WTC11 (cell line): Measurements from ENCODE around the gene LDB3. TPM values are rescaled to one million over a fixed set of nuclear protein-coding genes. Genes with fewer than 3 reads are reported as not detected.

Experiments
- ATAC-seq: fragments of 200-7000 bp; cut with Tn5 transposase; 2 replicates; pipeline ENCODE4 v1.10.0; 2021; ENCODE audit warnings: mild to moderate bottlenecking, moderate library complexity
- CTCF ChIA-PET: fragments of 300-600 bp; sonication (Branson Sonifier 250); formaldehyde crosslinking; loops from one replicate; lab custom pipeline; 2021; ENCODE audit warnings: antibody characterized with exemption; lab: Charles Lee
- POLR2A ChIA-PET: fragments of 350-600 bp; sonication (Branson Sonifier 250); formaldehyde crosslinking; loops from one replicate; lab custom pipeline; 2021; ENCODE audit warnings: antibody characterized with exemption; lab: Charles Lee
- DNase-seq: peaks from one replicate; pipeline ENCODE4 v3.0.0; 2021; ENCODE audit warnings: low spot score
- H3K27ac Mint-ChIP-seq: 2 replicates; pipeline ENCODE4 v1.8.0; 2021; ENCODE audit warnings: mixed read lengths
- H3K27me3 Mint-ChIP-seq: 2 replicates; pipeline ENCODE4 v1.8.0; 2021; ENCODE audit warnings: low read depth, mild to moderate bottlenecking, moderate library complexity, mixed read lengths
- H3K36me3 Mint-ChIP-seq: 2 replicates; pipeline ENCODE4 v1.8.0; 2021; ENCODE audit warnings: mixed read lengths
- H3K4me1 Mint-ChIP-seq: 2 replicates; pipeline ENCODE4 v1.8.0; 2022; ENCODE audit warnings: mixed read lengths
- H3K4me3 Mint-ChIP-seq: 2 replicates; pipeline ENCODE4 v1.8.0; 2021; ENCODE audit warnings: mild to moderate bottlenecking, moderate library complexity, mixed read lengths
- H3K9me3 Mint-ChIP-seq: 2 replicates; pipeline ENCODE4 v1.8.0; 2021; ENCODE audit warnings: mixed read lengths
- ATF2 ChIP-seq: sonication (generic); formaldehyde crosslinking; IDR thresholded peaks from 2 replicates; pipeline ENCODE4 v1.8.1; 2022; ENCODE audit warnings: low read depth, missing genetic modification reagents, borderline replicate concordance
- CREB1 ChIP-seq: sonication (generic); formaldehyde crosslinking; IDR thresholded peaks from 2 replicates; pipeline ENCODE4 v1.8.0; 2023; ENCODE audit warnings: mild to moderate bottlenecking, missing genetic modification reagents
- CREM ChIP-seq: sonication (generic); formaldehyde crosslinking; IDR thresholded peaks from 2 replicates; pipeline ENCODE4 v1.8.1; 2022; ENCODE audit warnings: mild to moderate bottlenecking, missing genetic modification reagents, moderate library complexity
- ELF4 ChIP-seq: sonication (generic); formaldehyde crosslinking; IDR thresholded peaks from 2 replicates; pipeline ENCODE4 v1.8.1; 2022; ENCODE audit warnings: low read depth, mild to moderate bottlenecking, moderate library complexity, missing genetic modification reagents
- NFE2L1 ChIP-seq: sonication (generic); formaldehyde crosslinking; IDR thresholded peaks from 2 replicates; pipeline ENCODE4 v1.8.1; 2023; ENCODE audit warnings: missing genetic modification reagents
- RELA ChIP-seq: sonication (generic); formaldehyde crosslinking; IDR thresholded peaks from 2 replicates; pipeline ENCODE4 v1.8.1; 2022; ENCODE audit warnings: missing genetic modification reagents, mild to moderate bottlenecking, borderline replicate concordance
- SMAD3 ChIP-seq: sonication (generic); formaldehyde crosslinking; IDR thresholded peaks from 2 replicates; pipeline ENCODE4 v1.8.0; 2022; ENCODE audit warnings: missing genetic modification reagents, mild to moderate bottlenecking, borderline replicate concordance
- USF2 ChIP-seq: sonication (generic); formaldehyde crosslinking; IDR thresholded peaks from 2 replicates; pipeline ENCODE4 v1.8.1; 2023; ENCODE audit warnings: mild to moderate bottlenecking, missing genetic modification reagents, moderate library complexity
- ZBTB43 ChIP-seq: sonication (generic); formaldehyde crosslinking; IDR thresholded peaks from 2 replicates; pipeline ENCODE4 v1.8.1; 2023; ENCODE audit warnings: mild to moderate bottlenecking, missing genetic modification reagents
- ZNF121 ChIP-seq: sonication (generic); formaldehyde crosslinking; IDR thresholded peaks from 2 replicates; pipeline ENCODE4 v1.8.0; 2023; ENCODE audit warnings: missing genetic modification reagents
- ZNF317 ChIP-seq: sonication (generic); formaldehyde crosslinking; IDR thresholded peaks from 2 replicates; pipeline ENCODE4 v1.8.1; 2023; ENCODE audit warnings: low read depth, mild to moderate bottlenecking, moderate library complexity, missing genetic modification reagents, borderline replicate concordance
- ZNF671 ChIP-seq: fragments of 250-450 bp; sonication (Bioruptor Pico); IDR thresholded peaks from 2 replicates; pipeline ENCODE4 v1.8.0; 2021; ENCODE audit warnings: mild to moderate bottlenecking
- total RNA-seq: library from RNA; stranded (reverse); gene quantifications from 3 replicates; pipeline ENCODE4 v1.2.3, GENCODE V29; 2021
- TF ChIP-seq, protein P1 (sequence below): sonication (generic); formaldehyde crosslinking; IDR thresholded peaks from 2 replicates; pipeline ENCODE4 v1.8.1; 2023; ENCODE audit warnings: mild to moderate bottlenecking, missing genetic modification reagents, moderate library complexity
- TF ChIP-seq, protein P2 (sequence below): sonication (generic); formaldehyde crosslinking; IDR thresholded peaks from 2 replicates; pipeline ENCODE4 v1.8.1; 2023; ENCODE audit warnings: mild to moderate bottlenecking, missing genetic modification reagents
- TF ChIP-seq, protein P3 (sequence below): fragments of 250-450 bp; sonication (Bioruptor Pico); IDR thresholded peaks from 2 replicates; pipeline ENCODE4 v2.1.2; 2022; ENCODE audit warnings: mild to moderate bottlenecking, moderate library complexity
- TF ChIP-seq, protein P4 (sequence below): sonication (generic); formaldehyde crosslinking; IDR thresholded peaks from 2 replicates; pipeline ENCODE4 v1.8.1; 2022; ENCODE audit warnings: missing genetic modification reagents, borderline replicate concordance
- TF ChIP-seq, protein P5 (sequence below): fragments of 250-450 bp; sonication (Bioruptor Pico); IDR thresholded peaks from 2 replicates; pipeline ENCODE4 v1.9.0; 2021; ENCODE audit warnings: mild to moderate bottlenecking
- TF ChIP-seq, protein P6 (sequence below): sonication (generic); formaldehyde crosslinking; IDR thresholded peaks from 2 replicates; pipeline ENCODE4 v1.8.0; 2022; ENCODE audit warnings: mild to moderate bottlenecking, missing genetic modification reagents

The LDB3 gene
- total RNA-seq, 1 experiment from 2014 or later = 0.42 TPM

DNA sequence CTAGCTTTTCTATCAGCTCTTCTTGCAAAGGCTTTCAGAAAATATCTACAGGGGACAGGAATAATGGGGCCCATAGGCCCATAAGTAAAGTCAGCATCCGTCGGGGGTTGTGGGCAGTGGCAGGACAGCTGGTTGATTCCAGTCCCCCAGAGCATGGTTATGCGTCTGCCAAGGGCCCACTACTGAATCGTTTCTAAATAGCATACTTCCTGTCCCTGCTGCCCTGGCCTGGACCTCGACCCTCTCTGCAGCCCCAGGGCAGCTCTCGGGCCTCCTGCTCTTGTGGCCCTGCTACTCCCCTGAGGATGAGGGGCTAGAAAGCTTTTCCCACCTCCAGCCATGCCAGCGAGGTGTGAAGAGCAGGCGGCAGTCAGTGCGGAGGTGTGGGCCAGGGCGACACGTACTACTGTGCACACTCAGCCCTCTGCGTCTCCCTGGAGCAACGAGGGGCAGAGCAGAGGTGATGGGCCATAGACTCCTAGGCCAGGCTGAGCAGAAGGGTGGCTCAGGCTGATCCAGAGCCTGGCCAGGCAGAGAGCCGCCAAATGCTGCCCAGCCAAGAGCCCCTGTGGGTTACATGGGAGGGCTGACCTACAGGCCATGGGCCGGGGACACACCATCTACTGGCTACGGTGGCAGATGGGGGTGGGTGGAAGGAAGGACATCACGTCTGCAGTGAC lies 18.7 kb upstream of the LDB3 start:
- Mint-ChIP-seq H3K9me3 (no peaks in the 10 kb centered on the region), H3K36me3 (no peaks in the 10 kb centered on the region)

DNA sequence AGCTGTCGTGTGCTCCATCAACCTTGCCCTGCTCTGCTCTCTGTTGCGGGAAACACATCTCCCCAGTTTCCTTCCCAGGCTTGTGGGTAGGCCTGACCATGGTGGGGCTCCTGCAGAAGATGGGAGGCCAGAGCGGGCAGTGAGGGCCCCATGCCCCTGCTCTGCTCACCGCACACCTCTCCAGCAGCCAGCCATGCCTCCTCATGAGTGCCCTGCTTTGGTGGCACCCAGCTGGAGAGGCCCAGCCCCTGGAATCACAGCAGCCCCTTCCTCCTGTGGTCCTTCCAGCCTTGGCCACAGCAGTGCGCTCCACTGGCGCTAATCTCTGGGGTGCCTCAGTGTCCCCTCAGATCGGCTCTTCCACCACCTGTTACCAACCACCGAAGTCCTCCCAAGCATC lies 18.2 kb upstream of the LDB3 start:
- Mint-ChIP-seq H3K36me3 (no peaks in the 10 kb centered on the region), H3K27ac (no peak overlapping the region), H3K4me1 (peaks cover 13% of the 10 kb centered on the region), H3K4me3 (no peak overlapping the region), H3K9me3 (no peaks in the 10 kb centered on the region), H3K27me3 (no peaks in the 10 kb centered on the region)
- no peak for TF ChIP-seq ZNF671 (CRISPR knock-in tag)
- TF ChIP-seq, protein P1, sequence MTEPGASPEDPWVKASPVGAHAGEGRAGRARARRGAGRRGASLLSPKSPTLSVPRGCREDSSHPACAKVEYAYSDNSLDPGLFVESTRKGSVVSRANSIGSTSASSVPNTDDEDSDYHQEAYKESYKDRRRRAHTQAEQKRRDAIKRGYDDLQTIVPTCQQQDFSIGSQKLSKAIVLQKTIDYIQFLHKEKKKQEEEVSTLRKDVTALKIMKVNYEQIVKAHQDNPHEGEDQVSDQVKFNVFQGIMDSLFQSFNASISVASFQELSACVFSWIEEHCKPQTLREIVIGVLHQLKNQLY (CRISPR knock-in tag) = no peak
- TF ChIP-seq, protein P2, sequence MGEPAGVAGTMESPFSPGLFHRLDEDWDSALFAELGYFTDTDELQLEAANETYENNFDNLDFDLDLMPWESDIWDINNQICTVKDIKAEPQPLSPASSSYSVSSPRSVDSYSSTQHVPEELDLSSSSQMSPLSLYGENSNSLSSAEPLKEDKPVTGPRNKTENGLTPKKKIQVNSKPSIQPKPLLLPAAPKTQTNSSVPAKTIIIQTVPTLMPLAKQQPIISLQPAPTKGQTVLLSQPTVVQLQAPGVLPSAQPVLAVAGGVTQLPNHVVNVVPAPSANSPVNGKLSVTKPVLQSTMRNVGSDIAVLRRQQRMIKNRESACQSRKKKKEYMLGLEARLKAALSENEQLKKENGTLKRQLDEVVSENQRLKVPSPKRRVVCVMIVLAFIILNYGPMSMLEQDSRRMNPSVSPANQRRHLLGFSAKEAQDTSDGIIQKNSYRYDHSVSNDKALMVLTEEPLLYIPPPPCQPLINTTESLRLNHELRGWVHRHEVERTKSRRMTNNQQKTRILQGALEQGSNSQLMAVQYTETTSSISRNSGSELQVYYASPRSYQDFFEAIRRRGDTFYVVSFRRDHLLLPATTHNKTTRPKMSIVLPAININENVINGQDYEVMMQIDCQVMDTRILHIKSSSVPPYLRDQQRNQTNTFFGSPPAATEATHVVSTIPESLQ = no peak
- TF ChIP-seq CREM = no peak
- TF ChIP-seq ELF4 = no peak
- TF ChIP-seq, protein P3, sequence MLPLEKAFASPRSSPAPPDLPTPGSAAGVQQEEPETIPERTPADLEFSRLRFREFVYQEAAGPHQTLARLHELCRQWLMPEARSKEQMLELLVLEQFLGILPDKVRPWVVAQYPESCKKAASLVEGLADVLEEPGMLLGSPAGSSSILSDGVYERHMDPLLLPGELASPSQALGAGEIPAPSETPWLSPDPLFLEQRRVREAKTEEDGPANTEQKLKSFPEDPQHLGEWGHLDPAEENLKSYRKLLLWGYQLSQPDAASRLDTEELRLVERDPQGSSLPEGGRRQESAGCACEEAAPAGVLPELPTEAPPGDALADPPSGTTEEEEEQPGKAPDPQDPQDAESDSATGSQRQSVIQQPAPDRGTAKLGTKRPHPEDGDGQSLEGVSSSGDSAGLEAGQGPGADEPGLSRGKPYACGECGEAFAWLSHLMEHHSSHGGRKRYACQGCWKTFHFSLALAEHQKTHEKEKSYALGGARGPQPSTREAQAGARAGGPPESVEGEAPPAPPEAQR (CRISPR knock-in tag) = no peak
- TF ChIP-seq ZBTB43 (CRISPR knock-in tag) = no peak
- ChIA-PET POLR2A (no interaction called here), CTCF (no interaction called here)
- DNase-seq (no peak), ATAC-seq (no peak)

More for the DNA sequence above, 18.7 kb upstream of the LDB3 start:
- ChIA-PET CTCF (no interaction called here), POLR2A (no interaction called here)
- no peak overlapping the region for H3K27ac Mint-ChIP-seq
- no peak for DNase-seq
- no peak for ATAC-seq
- TF ChIP-seq USF2 (CRISPR knock-in tag) = no peak
- TF ChIP-seq ZNF121 (CRISPR knock-in tag) = no peak
- no peak for TF ChIP-seq SMAD3 (CRISPR knock-in tag)
- TF ChIP-seq, protein P4, sequence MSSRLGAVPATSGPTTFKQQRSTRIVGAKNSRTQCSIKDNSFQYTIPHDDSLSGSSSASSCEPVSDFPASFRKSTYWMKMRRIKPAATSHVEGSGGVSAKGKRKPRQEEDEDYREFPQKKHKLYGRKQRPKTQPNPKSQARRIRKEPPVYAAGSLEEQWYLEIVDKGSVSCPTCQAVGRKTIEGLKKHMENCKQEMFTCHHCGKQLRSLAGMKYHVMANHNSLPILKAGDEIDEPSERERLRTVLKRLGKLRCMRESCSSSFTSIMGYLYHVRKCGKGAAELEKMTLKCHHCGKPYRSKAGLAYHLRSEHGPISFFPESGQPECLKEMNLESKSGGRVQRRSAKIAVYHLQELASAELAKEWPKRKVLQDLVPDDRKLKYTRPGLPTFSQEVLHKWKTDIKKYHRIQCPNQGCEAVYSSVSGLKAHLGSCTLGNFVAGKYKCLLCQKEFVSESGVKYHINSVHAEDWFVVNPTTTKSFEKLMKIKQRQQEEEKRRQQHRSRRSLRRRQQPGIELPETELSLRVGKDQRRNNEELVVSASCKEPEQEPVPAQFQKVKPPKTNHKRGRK (CRISPR knock-in tag) = no peak
- TF ChIP-seq, protein P5, sequence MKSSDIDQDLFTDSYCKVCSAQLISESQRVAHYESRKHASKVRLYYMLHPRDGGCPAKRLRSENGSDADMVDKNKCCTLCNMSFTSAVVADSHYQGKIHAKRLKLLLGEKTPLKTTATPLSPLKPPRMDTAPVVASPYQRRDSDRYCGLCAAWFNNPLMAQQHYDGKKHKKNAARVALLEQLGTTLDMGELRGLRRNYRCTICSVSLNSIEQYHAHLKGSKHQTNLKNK (CRISPR knock-in tag) = no peak
- no peak for TF ChIP-seq RELA (CRISPR knock-in tag)
- no peak for TF ChIP-seq NFE2L1 (CRISPR knock-in tag)
- TF ChIP-seq CREM = no peak
- no peak for TF ChIP-seq ATF2
- no peak for TF ChIP-seq ZNF317
- TF ChIP-seq CREB1 (CRISPR knock-in tag) = no peak
- TF ChIP-seq, protein P6, sequence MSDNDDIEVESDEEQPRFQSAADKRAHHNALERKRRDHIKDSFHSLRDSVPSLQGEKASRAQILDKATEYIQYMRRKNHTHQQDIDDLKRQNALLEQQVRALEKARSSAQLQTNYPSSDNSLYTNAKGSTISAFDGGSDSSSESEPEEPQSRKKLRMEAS (CRISPR knock-in tag) = no peak
- no peaks in the 10 kb centered on the region for H3K27me3 Mint-ChIP-seq
- no peak overlapping the region for H3K4me3 Mint-ChIP-seq
- H3K4me1 Mint-ChIP-seq = peaks cover 13% of the 10 kb centered on the region
